Right lobe of liver (tissue), 6 donors: ENCODE measurements around the gene ZCCHC14. TPM values are rescaled to one million over a fixed set of nuclear protein-coding genes. Genes with fewer than 3 reads are reported as not detected.

ENCODE experiments used
- ATAC-seq, 4 donors: fragments of 200-7000 bp; cut with Tn5 transposase; one replicate each; pipeline ENCODE4 v1.9.1; 2020; ENCODE audit warnings: mild to moderate bottlenecking in 4 of 4, moderate library complexity in 4 of 4
- DNase-seq, 3 donors: peaks; one replicate each; pipeline ENCODE4 v3.0.0-alpha.2; 2020
- H3K27ac ChIP-seq, 3 donors: fragments of 200-600 bp; one replicate each; pipeline ENCODE4 v1.8.0; 2022
- H3K27me3 ChIP-seq, 2 donors: fragments of 200-600 bp; one replicate each; pipeline ENCODE4 v1.8.0; 2022
- H3K36me3 ChIP-seq, 4 donors: fragments of 200-600 bp; sonication (generic) in 1 of 4; one replicate each; pipeline versions ENCODE4 v1.5.1 to v1.8.0; 2017 to 2022; ENCODE audit warnings: control low read depth in 1 of 4
- H3K4me1 ChIP-seq, 4 donors: fragments of 200-600 bp; sonication (generic) in 1 of 4; one replicate each; pipeline versions ENCODE4 v1.5.1 to v1.8.0; 2017 to 2022; ENCODE audit warnings: control low read depth in 1 of 4
- H3K4me3 ChIP-seq, 3 donors: fragments of 200-600 bp; one replicate each; pipeline ENCODE4 v1.8.0; 2022
- H3K9me3 ChIP-seq, 4 donors: fragments of 200-600 bp; sonication (generic) in 1 of 4; one replicate each; pipeline versions ENCODE4 v1.5.1 to v1.8.0; 2017 to 2022; ENCODE audit warnings: control low read depth in 1 of 4
- POLR2A ChIP-seq: fragments of 450-650 bp; IDR thresholded peaks from one replicate; pipeline ENCODE4 v1.6.1; 2017; ENCODE audit warnings: antibody characterized with exemption, mild to moderate bottlenecking
- WGBS: methylation state at CpG from one replicate; pipeline ENCODE4 v1.1.6; 2018; ENCODE audit warnings: low coverage, low lambda C conversion rate; ENCODE audit not compliant: insufficient coverage; ENCODE audit errors: missing lambda C conversion rate; 5-methylcytosine and 5-hydroxymethylcytosine counted together
- intact Hi-C, 2 donors: fragments of 100-400 bp; cut with DNase I; formaldehyde crosslinking; loops; one replicate each; pipeline versions ENCODE4 v1.11.2 to v1.14.1; 2022
- total RNA-seq, 6 experiments: library from RNA; depleted of rRNA in 2 of 6; stranded (reverse); fragments of >200 nt in 2 of 6; fragmentation: NEBNext Ultra II Directional in 3 of 6; extraction: Animal tissue kit (Norgen Biotek cat#: 25700) in 3 of 6; gene quantifications; one replicate each; pipeline versions ENCODE4 v1.1.0 to v1.2.4, GENCODE V29; 2016 to 2023
- TF ChIP-seq, protein P1 (sequence below), 4 donors: fragments of 200-600 bp in 3 of 4; fragments of 450-650 bp in 1 of 4; IDR thresholded peaks; one replicate each; pipeline versions ENCODE4 v1.5.1 to v1.8.0; 2016 to 2022; ENCODE audit warnings: antibody characterized with exemption in 4 of 4, mild to moderate bottlenecking in 2 of 4
- donor health status: DM: no; HTN: yes; CAD: no.
- donor health status: DM: no; HTN: no; CAD: no.
- donor health status: DM: no; HTN: no; CAD: no.
- donor health status: DM: no; HTN: yes; CAD: no.
- donor health status: DM: no; HTN: yes; CAD: no.

ZCCHC14 gene
- total RNA-seq, 6 experiments from 2014 or later: 12.6 to 26.5 (median 17.7) TPM

GRCh38 chr16:87457709-87458423 lies 35.0 kb downstream of the ZCCHC14 start:
- Histone ChIP-seq H3K4me1 (peaks cover 0 to 31% (median 13%) of the 10 kb centered on the region in 4 donors), H3K36me3 (peaks cover 0 to 25% (median 13%) of the 10 kb centered on the region in 4 donors), H3K27ac (peak overlapping the region; percentile 54 to 62 (median 58)), H3K4me3 (no peak overlapping the region), H3K27me3 (no peaks in the 10 kb centered on the region), H3K9me3 (no peaks in the 10 kb centered on the region)
- no peak for TF ChIP-seq POLR2A
- TF ChIP-seq, protein P1, sequence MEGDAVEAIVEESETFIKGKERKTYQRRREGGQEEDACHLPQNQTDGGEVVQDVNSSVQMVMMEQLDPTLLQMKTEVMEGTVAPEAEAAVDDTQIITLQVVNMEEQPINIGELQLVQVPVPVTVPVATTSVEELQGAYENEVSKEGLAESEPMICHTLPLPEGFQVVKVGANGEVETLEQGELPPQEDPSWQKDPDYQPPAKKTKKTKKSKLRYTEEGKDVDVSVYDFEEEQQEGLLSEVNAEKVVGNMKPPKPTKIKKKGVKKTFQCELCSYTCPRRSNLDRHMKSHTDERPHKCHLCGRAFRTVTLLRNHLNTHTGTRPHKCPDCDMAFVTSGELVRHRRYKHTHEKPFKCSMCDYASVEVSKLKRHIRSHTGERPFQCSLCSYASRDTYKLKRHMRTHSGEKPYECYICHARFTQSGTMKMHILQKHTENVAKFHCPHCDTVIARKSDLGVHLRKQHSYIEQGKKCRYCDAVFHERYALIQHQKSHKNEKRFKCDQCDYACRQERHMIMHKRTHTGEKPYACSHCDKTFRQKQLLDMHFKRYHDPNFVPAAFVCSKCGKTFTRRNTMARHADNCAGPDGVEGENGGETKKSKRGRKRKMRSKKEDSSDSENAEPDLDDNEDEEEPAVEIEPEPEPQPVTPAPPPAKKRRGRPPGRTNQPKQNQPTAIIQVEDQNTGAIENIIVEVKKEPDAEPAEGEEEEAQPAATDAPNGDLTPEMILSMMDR (IDR thresholded peaks at IDR 0.05): no peak
- 54% methylated on average over 15 of the region's 22 CpGs for WGBS
- intact Hi-C loops: no loop called here
- DNase-seq: no peak
- peak in 1 of 4 donors; percentile 9 for ATAC-seq

- intact Hi-C loops: no loop called here
- Histone ChIP-seq H3K9me3 (no peaks in the 10 kb centered on the region), H3K4me3 (no peak overlapping the region), H3K27ac (peak overlapping the region; percentile 54 to 62 (median 58)), H3K27me3 (no peaks in the 10 kb centered on the region), H3K4me1 (peaks cover 0 to 29% (median 13%) of the 10 kb centered on the region in 4 donors), H3K36me3 (peaks cover 0 to 27% (median 13%) of the 10 kb centered on the region in 4 donors)
- WGBS: 22% methylated on average over 4 of the region's 4 CpGs
- DNase-seq: no peak
- TF ChIP-seq, protein P1 (IDR thresholded peaks at IDR 0.05): no peak
- peak; percentile 16 for TF ChIP-seq POLR2A
- peak; percentile 31 to 63 (median 51) for ATAC-seq
Observed at GRCh38 chr16:87457061-87457611, 35.7 kb downstream of the ZCCHC14 start.

- ATAC-seq (no peak), DNase-seq (no peak)
- Histone ChIP-seq H3K4me1 (peaks cover 0 to 20% (median 9%) of the 10 kb centered on the region in 4 donors), H3K27me3 (no peaks in the 10 kb centered on the region), H3K36me3 (peaks cover 0 to 34% (median 17%) of the 10 kb centered on the region in 4 donors), H3K4me3 (no peak overlapping the region), H3K9me3 (no peaks in the 10 kb centered on the region), H3K27ac (no peak overlapping the region)
- 78% methylated on average over 3 of the region's 3 CpGs for WGBS
- TF ChIP-seq, protein P1 (IDR thresholded peaks at IDR 0.05): no peak
- no peak for TF ChIP-seq POLR2A
- intact Hi-C loops: no loop called here
Observed at GRCh38 chr16:87454391-87454790, 38.4 kb downstream of the ZCCHC14 start.

DNA sequence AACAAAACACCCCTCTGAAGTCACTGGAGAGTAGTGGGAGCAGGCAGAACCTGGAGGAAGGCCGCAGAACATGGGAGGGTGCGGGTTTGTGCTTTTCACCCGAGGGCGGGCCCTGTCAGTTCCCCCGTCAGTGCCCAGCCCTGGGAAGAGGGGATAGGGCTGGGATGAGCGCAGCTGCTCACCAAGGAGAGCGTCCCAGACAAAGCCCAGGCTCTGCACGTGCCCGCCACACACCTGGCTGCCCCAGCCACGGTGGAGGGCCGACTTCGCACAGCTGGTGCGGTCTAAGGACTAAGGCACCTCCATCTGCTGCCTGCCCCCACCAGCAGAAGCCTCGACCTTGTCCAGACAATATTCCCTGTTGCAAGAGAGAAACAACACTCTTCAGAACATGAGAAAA lies 39.5 kb downstream of the ZCCHC14 start:
- ATAC-seq: no peak
- DNase-seq: no peak

More for the DNA sequence above, 39.5 kb downstream of the ZCCHC14 start:
- TF ChIP-seq POLR2A: no peak
- TF ChIP-seq, protein P1 (IDR thresholded peaks at IDR 0.05): no peak
- H3K36me3 ChIP-seq: peaks cover 0 to 29% (median 11%) of the 10 kb centered on the region in 4 donors
- intact Hi-C loops: no loop called here
- no peak overlapping the region for H3K27ac ChIP-seq
- WGBS: no CpG with 5 or more reads among the region's 14 CpGs
- H3K4me1 ChIP-seq: peaks cover 0 to 20% (median 9%) of the 10 kb centered on the region in 4 donors
- no peaks in the 10 kb centered on the region for H3K27me3 ChIP-seq
- no peaks in the 10 kb centered on the region for H3K9me3 ChIP-seq
- H3K4me3 ChIP-seq: no peak overlapping the region
